ENCODE data around the gene SCN1A. TPM values are rescaled to one million over a fixed set of nuclear protein-coding genes. Genes with fewer than 3 reads are reported as not detected.

The SCN1A gene
- total RNA-seq, 1 experiment from 2014 or later = 1.6 TPM

DNA sequence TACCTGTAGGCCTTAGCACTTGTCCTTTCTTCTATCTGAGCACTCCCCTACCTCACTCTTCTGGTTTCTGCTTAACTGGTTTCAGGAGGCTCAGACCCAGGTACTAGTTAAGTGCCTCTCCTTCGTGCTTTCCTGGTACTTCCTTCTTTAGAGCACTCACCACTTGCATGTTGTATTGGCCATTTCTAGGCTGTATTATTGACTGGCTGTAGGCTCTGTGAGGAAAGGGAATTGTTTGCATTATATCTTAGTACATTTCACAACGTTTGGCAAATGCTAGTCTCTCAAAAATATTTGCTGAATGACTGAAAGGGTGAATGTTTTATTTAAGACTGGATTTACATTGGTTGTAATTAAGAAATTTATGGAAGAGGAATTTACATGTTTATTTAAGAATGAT, 36.0 kb upstream of the SCN1A start (continued):
- TF ChIP-seq PRDM15 (CRISPR knock-in tag; IDR thresholded peaks at IDR 0.05) = no peak
- no peak for TF ChIP-seq GRHL2 (CRISPR knock-in tag; IDR thresholded peaks at IDR 0.05; ENCODE audit: insufficient replicate concordance, severe bottlenecking)
- TF ChIP-seq SP1 (CRISPR knock-in tag; conservative IDR thresholded peaks at IDR 0.05) = no peak
- no peak for TF ChIP-seq ATF1 (CRISPR knock-in tag; IDR thresholded peaks at IDR 0.05)
- TF ChIP-seq NFE2L1 (CRISPR knock-in tag; IDR thresholded peaks at IDR 0.05) = no peak

- no peak for TF ChIP-seq TEAD4 (CRISPR knock-in tag; IDR thresholded peaks at IDR 0.05)
- TF ChIP-seq GTF2I (CRISPR knock-in tag; conservative IDR thresholded peaks at IDR 0.05) = no peak
- TF ChIP-seq ETV6 (CRISPR knock-in tag; IDR thresholded peaks at IDR 0.05) = no peak
- no peak for TF ChIP-seq HMGA2 (CRISPR knock-in tag; IDR thresholded peaks at IDR 0.05)
- TF ChIP-seq EMX1 (CRISPR knock-in tag; IDR thresholded peaks at IDR 0.05) = no peak
- no peak for TF ChIP-seq ZNF138 (CRISPR knock-in tag; conservative IDR thresholded peaks at IDR 0.05)
- TF ChIP-seq CTCF (IDR thresholded peaks at IDR 0.05) = no peak
- H3K36me3 Mint-ChIP-seq = no peaks in the 10 kb centered on the region
- peaks cover 4% of the 10 kb centered on the region; the same call in 1 of the 2 replicates for H3K4me1 Mint-ChIP-seq
- ATAC-seq = no peak
- CTCF ChIA-PET = no interaction called here
- no peak for DNase-seq (ENCODE audit: low spot score)
- no peak overlapping the region for H3K4me3 Mint-ChIP-seq
- no peaks in the 10 kb centered on the region for H3K27me3 Mint-ChIP-seq (ENCODE audit: low read depth)
- POLR2A ChIA-PET = no interaction called here
- H3K27ac Mint-ChIP-seq = no peak overlapping the region
- 0 out of 2 replicates have a peak, but pooled peaks cover 3% of the 10 kb centered on the region for H3K9me3 Mint-ChIP-seq
Observed at GRCh38 chr2:166158546-166158945, 30.7 kb upstream of the SCN1A start.

DNA sequence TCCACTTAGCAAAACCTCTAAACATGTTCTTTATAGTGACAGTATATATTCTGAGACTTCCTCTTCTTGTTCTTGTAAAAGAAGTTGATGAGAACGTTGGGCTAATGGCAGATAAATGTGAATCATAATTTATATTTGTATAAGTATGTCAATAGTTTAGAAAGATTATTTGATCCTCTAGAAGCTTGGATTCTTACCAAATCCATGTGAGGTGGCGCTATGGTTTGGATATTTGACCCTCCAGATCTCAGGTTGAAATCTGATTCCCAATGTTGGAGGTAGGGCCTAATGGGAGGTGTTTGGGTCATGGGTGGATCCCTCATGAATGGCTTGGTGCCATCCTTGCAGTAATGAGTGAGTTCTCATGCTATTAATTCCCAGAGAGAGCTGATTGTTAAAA, 29.8 kb upstream of the SCN1A start:
- ChIA-PET CTCF (no interaction called here), POLR2A (no interaction called here)
- no peak for ATAC-seq
- Mint-ChIP-seq H3K4me3 (no peak overlapping the region), H3K36me3 (no peaks in the 10 kb centered on the region), H3K9me3 (0 out of 2 replicates have a peak, but pooled peaks cover 3% of the 10 kb centered on the region), H3K27me3 (ENCODE audit: low read depth) (no peaks in the 10 kb centered on the region), H3K27ac (no peak overlapping the region), H3K4me1 (peaks cover 4% of the 10 kb centered on the region; the same call in 1 of the 2 replicates)
- DNase-seq (ENCODE audit: low spot score) = no peak
- no peak for TF ChIP-seq CBFB (CRISPR knock-in tag; IDR thresholded peaks at IDR 0.05; ENCODE audit: low read depth)
- TF ChIP-seq, protein P1, sequence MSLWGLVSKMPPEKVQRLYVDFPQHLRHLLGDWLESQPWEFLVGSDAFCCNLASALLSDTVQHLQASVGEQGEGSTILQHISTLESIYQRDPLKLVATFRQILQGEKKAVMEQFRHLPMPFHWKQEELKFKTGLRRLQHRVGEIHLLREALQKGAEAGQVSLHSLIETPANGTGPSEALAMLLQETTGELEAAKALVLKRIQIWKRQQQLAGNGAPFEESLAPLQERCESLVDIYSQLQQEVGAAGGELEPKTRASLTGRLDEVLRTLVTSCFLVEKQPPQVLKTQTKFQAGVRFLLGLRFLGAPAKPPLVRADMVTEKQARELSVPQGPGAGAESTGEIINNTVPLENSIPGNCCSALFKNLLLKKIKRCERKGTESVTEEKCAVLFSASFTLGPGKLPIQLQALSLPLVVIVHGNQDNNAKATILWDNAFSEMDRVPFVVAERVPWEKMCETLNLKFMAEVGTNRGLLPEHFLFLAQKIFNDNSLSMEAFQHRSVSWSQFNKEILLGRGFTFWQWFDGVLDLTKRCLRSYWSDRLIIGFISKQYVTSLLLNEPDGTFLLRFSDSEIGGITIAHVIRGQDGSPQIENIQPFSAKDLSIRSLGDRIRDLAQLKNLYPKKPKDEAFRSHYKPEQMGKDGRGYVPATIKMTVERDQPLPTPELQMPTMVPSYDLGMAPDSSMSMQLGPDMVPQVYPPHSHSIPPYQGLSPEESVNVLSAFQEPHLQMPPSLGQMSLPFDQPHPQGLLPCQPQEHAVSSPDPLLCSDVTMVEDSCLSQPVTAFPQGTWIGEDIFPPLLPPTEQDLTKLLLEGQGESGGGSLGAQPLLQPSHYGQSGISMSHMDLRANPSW (CRISPR knock-in tag; conservative IDR thresholded peaks at IDR 0.05; ENCODE audit: low read depth) = no peak

Data from WTC11 (cell line).